HG03095 (cell line): ENCODE measurements around the gene SDC3.

Experiments
- ATAC-seq: cut with Tn5 transposase; IDR thresholded peaks from one replicate; pipeline ENCODE4 v1.9.1; 2021; ENCODE audit warnings: moderate library complexity; ENCODE audit not compliant: unreplicated experiment

The SDC3 gene

DNA sequence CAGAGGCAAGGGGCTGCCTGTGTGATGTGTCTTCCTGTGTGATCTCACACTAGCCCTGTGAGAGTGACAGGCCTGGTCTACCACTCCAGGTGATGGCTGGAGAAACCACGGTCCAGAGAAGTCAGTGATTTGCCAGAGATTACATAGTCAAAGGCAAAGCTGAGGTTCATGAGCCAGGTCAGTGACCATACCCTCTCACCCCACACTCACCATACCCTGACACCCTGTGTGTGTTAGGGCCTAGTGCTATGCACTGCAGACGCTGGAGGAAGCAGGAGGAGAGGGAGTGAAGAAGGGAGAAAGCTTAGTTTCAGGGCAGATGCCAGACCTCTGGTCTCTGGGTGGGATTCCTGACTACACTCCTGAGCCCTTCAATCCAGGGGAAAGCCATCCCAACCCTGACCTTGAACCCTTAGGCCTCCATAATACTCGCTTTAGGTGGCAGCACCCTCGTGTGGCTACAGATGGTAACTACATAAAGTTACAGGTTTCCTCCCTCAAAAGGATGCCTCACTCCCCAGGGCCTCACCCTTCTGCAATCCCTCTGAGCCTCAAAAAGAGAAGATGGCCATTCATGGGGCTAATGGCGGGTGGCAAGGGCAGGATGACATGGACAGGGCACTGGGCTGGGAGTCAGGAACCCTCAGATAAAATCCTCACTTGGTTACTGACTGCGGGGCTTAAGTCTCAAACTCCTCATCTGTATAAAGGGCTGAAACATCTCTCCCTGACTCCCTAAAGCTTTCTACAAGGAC is 20.8 kb upstream of the SDC3 start:
- no peak for ATAC-seq

DNA sequence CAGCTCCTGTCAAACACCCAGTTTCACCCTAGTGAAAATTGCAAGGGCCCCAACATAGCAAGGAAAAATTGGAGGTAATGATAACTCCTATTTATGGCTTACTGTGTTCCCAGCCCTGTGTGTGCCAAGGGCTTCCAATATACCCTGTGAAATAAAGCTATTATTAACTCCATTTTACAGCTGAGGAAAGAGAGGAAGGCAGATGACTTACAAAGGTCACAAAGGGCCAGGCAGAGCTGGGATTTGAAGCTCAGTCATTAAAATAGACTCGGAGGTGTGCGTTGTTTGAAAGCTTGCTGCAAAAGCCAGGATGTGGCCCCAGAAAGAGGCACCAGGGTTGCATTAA is 20.2 kb upstream of the SDC3 start:
- ATAC-seq: no peak

DNA sequence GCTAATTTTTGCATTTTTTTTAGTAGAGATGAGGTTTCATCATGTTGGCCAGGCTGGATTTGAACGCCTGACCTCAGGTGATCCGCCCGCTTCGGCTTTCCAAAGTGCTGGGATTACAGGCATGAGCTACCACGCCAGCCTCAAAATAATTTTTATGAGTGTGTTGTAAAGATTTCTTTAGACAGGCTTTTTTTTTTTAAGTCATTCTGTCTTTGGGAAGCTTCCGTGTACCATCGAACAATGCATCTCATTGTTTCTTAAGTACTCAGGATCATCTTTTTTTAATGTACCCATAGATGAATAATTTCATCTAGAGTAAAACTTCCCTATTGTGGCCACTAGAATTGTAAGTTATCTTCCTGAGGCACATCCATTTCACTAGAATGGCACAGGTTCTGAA is 19.6 kb upstream of the SDC3 start:
- ATAC-seq: no peak

DNA sequence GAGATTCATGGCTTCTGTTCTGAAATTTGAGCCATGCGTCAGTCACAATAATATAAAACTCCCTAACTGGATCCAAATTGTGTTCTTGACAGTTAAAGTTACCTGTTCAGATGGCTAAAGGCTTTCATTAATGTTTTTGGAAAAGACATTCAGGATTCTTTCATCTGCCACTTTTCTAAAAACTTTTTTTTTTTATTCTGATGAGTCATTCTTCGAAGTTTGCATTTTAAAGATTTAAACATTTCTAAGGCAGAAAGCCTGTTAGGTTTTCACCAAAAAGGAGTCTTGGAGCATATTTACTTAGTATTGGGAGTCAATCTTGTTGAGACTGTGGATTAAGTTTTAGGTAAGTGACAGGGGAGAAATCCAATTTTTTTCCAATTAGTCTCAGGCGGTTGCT is 18.9 kb upstream of the SDC3 start:
- ATAC-seq: no peak

DNA sequence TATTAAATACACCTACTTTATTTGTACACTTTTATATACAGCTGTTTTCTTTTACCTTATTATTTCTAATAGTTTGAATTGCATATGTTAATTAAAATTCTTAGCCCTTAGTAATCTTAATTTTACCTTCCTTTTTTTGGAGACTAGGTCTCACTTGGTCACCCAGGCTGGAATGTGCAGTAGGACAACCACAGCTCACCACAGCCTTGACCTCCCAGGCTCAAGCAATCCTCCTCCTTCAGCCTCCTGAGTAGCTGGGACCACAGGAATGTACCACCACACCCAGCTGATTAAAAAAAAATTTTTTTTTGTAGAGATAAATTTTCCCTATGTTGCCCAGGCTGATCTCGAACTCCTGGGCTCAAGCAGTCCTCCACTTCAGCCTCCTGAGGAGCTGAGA is 15.0 kb upstream of the SDC3 start:
- no peak for ATAC-seq

DNA sequence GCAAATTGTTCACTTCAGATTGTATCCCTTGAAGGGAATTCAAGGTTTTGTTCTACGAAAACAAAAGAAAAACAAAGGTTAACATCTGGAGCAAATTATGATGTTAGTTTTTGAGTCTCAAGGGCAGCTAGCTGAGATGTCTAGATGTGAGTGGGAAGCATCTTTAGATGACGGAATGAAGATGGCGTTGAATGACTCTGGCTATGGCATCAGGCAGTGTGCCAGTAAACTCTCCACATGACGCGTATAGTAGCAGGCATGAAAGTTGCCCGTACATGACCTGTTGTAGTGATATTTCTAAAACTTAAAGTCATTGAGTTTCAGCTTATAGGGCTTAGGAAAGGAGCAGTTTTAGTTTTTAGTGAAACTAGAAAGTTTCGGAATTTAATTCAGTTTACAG is 12.3 kb upstream of the SDC3 start:
- no peak for ATAC-seq

DNA sequence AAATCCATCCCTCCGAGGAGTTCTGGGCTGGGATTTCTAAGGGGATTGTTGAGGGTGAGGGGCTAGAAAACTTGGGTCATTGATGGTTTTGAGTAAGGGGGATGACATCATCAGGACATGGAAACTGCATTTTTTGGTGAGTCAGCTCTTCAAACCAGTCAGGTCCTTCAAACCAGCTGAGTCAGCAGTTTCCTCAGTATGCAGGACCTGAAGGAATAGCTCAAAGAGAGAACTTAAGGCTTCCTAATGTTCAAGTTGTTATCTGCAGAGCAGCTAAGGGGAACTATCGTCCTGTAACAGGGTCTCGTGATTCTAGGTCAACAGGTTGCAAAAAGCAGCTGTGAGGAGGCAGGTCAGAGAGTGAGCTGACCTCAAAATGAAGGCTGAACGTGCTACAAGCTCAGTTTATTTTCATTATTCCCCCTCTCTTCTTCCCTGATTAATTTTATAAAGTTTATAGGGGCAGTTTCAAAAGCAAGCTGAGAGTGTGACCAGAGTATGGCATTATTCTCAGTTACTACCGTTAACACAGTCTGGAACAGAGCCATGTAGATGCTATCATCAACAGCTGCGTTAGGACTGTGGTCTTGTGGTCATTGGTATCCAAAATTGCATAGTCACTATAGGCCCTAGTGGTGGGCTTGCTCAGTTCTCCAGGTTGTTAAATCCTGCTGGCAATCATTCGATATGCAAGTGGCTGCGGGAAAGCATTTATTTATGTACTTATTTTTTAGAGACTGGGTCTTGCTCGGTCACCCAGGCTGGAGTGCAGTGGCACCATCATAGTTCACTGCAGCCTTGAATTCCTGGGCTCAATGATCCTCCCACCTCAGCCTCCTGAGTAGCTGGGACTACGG is 10.7 kb upstream of the SDC3 start:
- no peak for ATAC-seq

DNA sequence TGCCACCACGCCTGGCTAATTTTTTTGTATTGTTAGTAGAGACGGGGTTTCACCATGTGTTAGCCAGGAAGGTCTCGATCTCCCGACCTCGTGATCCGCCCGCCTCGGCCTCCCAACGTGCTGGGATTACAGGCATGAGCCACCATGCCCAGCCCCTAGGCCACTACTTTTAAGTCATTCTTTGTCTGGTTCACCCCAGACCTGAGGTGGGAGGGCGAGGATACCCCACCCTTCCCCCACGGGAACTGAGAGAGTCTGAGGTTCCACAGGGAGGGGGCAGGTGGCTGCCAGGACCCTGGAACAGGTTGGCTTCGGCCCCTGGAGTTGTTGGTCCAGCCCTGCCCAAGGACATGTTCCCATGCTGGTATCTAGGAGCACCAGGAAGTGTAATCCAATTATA is 7.7 kb upstream of the SDC3 start:
- ATAC-seq: no peak

DNA sequence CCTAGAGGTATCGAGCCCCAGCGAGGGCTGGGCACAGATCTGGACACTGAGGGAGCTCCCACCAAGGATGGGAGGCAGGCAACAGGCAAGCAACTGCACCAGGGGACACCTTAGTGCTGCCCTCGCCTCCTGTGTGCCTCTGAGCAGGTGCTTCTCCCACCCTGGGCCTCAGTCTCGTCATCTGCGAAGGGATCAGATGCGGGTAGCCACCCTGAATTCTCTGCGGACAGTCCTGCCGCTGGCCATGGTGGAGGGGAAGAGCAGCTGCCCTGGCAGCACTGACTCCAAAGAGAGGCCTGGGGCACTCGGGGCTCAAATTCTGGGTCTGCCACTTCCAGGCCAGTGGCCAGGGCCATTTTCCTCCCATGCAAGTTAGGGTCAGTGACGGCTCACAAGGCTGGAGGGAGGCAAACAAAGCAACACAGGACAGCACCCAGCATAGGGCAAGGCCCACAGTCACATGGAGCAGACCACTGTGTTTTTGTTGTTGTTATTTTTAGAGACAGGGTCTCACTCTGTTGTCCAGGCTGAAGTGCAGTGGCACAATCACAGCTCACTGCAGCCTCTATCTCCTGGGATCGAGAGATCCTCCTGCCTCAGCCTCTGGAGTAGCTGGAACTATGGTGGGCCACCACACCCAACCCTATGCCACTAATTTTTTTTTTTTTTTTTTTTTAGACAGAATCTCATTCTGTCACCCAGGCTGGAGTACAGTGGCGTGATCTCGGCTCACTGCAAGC is 7.1 kb upstream of the SDC3 start:
- ATAC-seq: no peak

DNA sequence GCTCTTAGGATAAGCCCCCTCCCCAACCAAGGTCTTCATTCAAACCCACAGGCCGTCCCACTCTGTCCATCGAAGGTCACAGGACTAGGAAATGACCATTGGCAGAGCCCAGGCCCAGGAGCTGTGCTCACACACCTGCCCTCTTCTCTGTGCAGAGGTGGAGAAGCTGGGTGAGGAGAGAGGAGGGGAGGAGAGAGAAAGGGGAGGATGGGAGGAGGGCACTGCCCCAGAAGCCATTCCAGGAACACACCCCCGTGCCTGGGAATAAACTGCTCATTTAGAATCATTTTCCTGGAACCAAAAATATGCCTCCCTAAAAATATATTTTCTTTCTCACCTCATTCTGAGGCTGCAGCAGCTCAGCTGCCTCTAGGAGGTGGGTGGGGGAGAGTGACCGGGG is 6.4 kb upstream of the SDC3 start:
- no peak for ATAC-seq

DNA sequence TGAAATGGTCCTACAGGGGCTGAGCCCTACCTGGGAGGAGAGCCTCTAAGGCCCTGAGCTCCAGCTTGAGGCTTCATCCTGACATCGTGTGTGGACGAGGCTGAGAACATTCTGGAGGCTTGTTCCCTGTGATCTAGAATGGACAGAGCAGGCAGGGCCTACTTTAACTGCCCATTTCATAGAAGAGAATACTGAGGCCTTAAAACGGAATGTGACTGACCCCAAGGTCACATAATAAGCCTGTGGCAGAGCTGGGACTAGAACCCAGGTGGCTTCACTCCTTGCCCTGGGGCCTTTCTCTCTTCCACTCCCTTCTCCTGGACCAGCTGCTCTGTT is 6.0 kb upstream of the SDC3 start:
- ATAC-seq: no peak

DNA sequence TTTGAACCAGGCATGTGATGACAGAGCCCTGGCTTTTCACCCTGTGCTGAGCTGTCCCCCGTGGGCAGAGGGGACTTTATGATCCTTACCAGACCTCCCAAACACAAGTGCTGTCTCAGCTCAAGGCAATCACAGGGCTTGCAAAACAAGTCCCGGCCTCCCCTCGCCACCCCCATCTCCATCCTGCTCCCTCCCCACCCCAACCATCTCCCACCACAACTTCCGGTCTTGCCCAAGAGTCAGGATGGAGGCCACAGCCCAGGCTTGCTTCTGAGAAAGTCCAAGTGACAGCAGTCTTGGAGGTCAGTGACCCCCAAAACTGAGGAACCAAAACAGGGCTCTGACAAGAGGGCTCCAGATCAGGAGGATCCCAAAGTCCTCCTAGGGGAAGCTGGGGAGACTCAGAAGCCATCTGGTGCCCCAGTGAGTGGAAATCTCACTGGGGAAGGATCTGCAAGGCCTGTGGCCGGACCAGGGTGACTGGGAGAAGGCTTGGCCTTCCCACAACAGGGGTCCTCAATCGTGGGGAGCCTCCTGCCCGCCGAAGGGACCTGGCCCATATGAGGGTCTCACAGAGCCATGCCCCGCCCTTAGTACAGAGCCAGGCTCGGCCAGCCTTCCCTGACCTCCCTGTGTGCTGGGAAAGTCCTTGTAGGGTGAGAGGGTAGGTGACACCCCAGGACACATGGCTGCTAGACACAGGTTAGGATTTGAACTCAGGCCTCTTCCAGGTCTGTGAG is 4.5 kb upstream of the SDC3 start:
- ATAC-seq: no peak

DNA sequence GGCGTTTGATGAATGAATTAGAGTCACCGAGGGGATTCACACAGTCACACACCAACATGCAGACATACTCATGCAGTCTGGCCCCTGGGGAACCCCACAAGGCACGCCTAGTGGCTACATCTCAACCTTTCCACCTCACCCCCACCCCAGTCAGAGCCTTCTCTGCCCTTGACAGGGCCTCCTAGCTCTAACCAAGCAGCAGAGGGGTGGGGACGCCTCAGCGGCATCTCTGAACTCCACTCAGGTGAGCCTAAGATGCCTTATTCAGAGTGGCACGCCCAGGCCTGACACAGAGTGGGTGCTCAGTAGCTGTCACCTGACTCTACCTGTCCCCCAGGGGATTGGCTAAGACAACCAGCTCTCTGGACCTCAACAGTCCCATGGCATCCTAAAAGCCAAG is 3.7 kb upstream of the SDC3 start:
- no peak for ATAC-seq

DNA sequence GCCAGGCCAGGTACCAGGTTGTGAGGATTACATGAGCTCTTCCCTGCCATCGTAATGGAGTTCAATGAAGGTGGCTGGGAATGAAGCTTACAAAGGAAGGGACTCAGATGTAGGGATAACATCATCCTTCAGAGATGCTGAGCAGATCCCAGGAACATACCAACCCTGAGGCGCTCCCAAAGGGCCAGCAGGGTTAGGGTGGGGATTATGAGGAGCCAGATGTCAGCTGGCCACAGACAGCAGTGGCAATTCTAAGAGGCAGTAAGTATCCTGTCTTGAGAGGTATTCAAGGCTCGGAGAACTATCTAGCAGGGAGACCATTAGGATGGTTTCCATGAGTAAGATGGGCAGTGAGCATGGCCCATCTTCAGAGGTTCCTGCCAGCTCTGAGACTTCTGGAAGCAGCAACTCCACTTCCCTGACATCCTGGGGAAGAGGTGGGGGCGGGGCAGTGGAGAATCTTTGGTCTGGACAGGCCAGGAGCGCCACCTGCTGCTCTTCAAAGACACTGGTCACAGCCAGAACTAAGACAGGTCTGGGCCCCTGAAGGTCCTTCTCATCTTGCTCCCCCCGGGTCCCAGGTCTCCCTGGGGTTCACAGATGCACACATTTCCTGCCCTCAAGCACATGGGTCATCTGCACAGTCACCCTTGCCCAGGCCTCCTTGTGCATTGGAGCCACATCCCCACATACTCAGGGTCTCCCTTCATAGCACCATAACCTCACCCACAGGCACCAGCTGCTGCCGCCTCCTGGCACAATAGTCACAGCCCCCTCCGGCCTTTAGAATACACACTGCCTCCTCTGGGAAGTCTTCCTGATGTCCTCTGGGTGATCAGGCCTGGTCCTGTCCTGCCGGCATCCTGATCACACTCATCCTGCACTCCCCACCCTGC is 2.7 kb upstream of the SDC3 start:
- no peak for ATAC-seq

DNA sequence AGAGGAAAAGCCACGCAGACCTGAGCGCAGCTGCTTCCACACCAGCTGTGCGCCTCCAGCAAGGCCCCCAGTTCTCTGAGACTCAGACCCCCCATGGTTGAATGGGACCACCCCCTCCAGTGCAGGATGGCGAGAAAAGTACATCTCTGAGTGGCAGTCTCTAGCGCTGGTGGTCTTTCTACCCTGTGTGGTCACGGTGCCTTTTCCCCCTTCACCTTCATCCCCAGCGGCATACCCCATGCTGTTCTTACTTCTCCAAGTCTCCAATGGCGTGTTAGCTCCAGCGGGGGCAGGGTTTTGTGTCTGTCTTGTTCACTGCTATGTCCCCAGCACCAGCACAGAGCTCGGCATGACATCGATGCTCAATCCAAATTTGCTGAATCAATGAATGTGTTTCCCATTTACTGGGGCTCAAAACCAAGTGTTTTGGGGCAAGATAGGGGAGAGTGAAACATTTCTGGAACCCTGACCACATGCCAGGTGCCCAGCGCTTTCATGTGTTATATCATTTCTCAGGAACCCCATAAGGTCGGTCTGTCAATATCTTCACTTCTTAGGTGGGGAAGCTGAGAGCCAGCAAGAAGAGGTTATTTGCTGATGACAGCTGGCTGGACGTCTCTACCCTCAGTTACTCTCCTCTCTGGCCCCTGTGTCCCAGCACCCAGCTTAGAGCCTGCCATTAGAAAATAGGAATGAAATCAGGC is 959 bp upstream of the SDC3 start:
- ATAC-seq: no peak

DNA sequence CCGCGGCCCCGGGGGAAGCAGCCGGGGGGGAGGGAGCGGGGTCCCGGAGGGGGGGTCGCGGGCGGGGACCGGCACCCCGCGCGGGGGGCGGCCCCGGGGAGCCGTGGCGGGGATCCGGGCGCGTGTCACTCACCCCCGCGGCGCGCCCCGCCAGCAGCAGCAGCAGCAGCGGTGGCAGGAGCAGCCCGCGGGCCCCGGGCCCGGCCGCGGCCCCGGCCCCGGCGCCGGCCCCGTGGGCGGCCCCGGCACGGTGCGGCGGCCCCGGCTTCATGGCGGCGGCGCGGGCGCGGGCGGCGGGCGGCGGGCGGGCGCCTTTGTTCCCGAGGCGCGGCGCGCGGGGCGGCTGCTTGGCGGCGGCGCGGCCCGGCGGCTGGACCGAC is 252 bp downstream of the SDC3 start:
- no peak for ATAC-seq

DNA sequence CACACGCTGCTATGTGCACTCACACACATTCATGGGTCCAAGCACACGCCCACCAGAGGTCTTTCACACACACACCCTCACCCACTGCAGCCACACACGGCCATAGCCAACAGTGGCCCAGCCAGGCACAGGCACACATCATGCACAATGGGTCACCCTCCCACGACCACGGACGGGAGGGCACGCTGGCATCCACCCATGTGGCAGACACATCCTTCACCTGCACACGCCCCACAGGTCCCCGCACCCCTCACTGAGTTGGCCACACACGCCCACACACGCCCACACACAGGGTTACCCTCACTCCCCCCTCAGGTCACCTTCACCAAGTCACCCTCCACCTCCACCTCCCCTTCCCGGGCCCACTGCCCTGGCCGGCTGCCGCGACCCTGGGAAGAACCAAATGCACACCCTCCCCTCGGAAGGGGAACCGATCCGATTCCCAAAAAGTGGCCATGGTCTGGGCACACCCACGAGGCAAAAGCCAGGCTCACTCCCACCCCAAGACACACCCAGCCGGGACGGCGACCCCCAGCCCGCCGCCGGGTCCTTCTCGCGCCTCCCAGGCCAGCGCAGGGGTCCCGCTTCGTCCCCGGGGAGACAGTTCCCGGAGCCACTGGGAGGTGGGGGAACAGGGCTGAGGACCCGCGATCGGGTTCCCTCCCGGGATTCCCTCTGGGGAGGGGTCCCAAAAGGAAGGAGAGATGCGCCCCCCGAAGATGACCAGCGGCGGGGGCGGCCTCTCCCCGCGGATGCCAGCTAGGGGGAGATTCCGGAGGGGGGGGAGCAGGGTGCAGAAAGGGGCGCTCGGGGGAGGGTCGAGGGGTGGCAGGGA is 860 bp downstream of the SDC3 start:
- no peak for ATAC-seq

DNA sequence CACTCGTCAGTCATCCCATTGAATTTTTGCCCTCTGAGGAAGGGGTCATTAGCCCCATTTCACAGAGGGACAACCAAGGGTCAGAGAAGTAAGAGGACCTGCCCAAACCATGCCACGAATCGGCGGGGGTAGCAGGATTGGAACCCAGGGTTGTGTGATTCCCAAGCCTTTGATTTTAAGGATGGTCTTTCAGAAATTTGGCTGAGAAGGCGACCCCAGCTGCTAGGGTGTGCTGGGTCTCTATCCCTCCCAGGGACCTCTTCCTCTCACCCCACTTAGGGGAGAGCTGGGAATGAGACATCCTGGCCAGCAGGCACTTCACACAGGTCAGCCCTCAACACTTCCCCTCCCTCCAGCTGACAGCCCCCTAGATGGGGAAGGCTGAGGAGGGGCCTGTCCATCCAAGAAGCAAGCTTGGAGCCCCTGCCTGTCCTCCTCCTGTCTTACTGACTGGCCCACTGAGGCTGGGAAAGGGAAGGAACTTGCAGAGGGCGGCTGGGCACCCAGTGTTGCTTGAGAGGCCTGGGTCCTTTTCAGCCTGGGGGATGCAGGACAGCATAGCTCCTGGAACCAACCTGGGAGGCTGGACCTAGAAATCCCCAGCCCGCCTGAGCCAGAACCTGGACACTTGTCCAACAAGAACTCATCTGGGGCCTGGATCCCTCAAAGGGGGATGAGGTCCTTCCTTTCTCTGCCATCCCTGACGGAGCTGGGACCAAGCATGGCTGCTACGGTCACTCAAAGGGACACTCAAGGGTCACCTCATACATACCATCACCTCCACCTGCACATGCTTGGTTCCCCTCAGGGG is 1.7 kb downstream of the SDC3 start:
- no peak for ATAC-seq
